GM18508 (cell line): Measurements from ENCODE around the gene MALSU1.
A peak's percentile ranks its signal among the peaks of the same experiment; 100 is the strongest.

Experiments used
- ATAC-seq: cut with Tn5 transposase; IDR thresholded peaks from one replicate; pipeline ENCODE4 v1.9.1; 2021; ENCODE audit warnings: moderate number of reproducible peaks; ENCODE audit not compliant: insufficient read depth, unreplicated experiment

MALSU1 gene

DNA sequence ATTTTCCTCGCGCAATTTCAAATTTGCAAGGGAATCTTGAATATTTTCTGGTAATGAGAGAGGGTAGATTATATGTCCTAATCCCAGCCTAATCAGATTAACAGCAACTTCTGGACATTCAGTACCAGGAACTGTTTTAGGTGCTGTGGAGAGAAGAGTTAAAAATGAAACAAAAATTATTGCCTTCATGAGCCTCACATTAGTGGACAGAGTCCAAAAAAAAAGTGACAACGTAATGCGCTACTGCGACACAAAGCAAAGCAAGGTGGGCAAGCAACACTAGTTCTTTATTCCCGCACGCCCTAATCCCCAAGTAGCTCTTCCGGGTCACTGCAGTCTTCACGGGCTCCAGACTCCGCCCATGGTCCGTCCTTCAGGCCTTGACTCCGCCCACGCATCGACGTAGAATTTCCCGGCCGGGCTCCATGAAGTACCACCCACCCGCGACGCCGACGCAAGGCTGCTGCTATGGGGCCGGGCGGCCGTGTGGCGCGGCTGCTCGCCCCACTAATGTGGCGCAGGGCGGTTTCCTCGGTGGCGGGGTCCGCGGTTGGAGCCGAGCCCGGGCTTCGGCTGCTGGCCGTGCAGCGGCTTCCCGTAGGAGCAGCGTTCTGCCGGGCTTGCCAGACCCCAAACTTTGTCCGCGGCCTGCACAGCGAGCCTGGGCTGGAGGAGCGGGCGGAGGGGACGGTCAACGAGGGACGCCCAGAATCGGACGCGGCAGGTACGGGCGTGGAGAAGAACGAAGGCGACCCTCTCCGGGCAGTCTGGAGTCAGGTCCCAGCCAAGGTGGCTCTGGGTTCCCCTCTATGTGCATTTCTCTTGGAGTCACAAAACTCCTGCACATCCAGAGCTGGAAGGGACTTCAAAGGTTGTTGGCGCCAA, at the start of gene MALSU1:
Gene MALSU1 (plus strand): TSS at position 455 of the 885 bp plus-strand sequence. CDS start 14 bp downstream, at position 469.
- peak; percentile 89 for ATAC-seq

DNA sequence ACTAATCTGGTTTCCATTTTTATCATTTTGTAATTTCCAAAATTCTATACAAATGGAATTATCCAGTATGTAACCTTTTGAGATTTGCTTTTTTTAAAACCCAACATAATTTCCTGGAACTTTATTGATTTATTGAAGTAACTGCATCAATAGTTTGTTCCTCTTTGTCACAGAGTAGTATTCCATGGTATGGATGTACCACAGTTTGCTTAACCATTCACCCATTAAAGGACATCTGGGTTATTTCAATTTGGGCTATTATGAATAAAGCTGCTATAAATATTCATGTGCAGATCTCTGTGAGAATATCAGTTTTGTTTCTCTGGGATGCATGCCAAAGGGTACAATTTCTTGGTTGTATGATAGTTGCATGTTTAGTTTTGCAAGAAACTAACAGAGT, 49.7 kb upstream of the MALSU1 start:
- no peak for ATAC-seq

DNA sequence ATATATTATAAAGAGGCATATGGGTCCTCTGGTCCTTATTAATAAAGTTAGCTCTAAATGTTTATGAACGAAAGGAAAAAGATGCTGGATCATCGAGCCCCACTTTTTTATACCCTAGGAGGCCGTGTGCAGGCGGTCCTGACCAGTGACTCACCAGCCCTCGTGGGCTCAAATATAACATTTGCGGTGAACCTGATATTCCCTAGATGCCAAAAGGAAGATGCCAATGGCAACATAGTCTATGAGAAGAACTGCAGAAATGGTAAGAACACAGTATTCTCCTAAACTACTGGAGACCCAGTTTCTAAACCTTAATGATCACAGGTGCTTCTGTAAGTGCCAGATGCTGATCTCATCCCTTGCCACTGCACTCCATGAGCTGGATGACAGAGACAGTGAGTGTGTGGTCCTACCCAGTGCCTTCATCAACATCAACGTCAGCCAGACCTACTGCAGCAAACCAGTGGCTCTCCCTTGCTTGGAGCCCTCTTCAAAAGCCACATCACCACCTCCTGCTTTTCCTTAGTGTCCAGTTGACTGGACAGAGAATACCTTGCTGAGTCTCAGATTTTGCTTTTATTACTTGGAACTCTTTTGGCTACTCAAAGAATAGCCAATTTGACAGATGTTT, 45.0 kb upstream of the MALSU1 start:
- no peak for ATAC-seq

DNA sequence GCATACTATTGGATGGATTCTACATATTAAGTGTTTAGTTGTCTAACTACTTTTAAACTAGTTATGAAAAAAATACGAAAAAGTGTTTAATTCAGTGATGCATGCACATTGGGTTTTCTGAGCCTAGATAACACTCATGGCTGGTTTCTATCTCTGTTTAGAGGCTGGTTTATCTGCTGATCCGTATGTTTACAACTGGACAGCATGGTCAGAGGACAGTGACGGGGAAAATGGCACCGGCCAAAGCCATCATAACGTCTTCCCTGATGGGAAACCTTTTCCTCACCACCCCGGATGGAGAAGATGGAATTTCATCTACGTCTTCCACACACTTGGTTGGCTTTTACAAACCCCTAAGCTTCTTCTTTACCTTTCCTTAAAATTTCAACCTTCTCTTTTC, 42.4 kb upstream of the MALSU1 start:
- no peak for ATAC-seq

DNA sequence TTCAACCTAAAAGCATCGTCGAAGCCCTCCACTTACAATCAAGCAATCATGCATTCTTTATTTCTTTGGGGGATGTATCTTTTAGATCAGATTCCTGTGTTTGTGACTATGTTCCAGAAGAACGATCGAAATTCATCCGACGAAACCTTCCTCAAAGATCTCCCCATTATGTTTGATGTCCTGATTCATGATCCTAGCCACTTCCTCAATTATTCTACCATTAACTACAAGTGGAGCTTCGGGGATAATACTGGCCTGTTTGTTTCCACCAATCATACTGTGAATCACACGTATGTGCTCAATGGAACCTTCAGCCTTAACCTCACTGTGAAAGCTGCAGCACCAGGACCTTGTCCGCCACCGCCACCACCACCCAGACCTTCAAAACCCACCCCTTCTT, 38.8 kb upstream of the MALSU1 start:
- ATAC-seq: no peak

DNA sequence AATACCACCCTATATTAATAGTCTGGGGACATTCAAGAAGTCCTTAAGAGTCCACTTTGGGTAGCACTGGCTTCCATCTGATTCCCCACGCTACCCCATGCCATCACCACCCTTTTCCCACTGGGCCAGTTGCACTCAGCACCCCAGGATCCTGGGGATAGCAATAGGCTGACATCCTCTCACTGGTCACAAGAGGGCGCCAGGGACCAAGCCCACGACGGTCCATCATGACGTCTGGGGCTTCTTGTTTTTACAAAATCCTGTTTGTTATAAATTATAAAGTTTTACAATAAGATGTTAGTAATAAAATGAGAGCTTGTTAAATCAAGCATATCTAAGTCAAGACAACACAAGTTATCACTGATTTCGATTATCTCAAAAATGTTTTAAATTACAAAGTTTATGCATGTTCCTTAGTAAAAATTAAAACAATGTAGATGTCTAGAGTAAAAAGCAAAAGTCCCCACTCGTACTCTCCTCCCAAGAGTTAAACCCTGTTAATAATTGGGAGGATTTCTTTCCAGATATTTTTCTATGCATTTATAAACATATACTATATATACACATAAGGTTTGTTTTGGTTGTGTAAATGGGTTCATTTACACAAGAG, 37.2 kb upstream of the MALSU1 start:
- no peak for ATAC-seq

DNA sequence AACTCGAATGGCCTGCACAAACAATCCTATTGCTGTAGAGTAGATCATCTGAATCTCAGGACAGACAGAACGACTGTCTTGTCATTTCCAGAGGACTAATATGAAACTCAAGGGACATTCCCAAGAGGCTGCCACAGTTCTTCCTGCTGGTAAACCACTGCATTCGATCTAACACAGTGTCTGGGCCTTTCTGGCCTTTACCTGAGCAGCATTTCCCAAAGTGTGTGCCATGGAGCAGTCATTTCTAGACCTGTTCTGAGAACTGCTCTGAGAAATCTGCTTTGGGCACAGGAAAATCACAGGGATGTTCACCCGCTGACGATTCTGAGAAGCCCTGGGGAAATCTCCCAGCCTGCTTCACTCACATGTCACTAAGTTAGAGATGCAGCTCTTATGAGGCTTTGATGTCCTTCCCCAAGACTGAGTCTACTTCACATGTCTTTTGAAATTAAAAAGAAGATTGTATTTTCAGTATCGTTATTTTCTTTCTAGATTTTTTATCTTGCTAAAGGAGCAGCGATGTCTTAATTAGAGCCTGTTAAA, 34.2 kb upstream of the MALSU1 start:
- no peak for ATAC-seq

DNA sequence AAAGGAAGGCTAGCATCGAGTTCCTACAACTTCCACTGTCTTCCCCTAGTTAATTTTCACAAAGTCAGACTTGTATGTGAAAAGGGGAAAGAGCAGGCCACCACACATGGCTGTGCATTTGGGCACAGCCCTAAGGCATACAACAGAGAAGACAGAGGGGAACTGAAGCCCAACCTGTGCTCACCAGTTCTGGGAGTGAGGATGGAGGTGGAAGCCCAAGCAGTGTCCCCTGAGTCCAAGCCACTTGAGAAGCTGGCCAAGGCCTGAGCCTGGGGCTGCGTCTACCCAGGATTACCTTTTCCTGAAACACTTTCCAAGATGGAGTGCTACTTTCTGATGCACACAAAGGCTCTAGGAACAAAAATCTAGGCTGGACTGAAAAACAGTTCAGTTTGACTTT, 32.2 kb upstream of the MALSU1 start:
- ATAC-seq: no peak

DNA sequence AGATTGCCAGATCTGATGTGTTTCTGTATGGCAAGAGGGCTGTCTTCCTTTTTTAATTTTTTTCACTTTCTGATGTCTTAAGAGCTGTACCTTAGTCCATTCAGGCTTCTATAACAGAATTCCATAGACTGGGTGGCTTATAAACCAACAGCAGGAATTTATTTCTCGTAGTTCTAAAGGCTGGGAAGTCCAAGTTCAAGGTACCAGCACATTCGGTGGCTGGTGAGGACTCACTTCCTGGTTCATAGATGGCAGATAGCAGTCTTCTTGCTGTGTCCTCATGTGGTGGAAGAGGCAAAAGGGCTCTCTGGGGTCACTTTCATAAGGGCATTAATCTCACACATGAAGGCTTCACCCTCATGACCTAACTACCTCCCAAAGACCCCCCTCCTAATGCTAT, 31.8 kb upstream of the MALSU1 start:
- no peak for ATAC-seq

DNA sequence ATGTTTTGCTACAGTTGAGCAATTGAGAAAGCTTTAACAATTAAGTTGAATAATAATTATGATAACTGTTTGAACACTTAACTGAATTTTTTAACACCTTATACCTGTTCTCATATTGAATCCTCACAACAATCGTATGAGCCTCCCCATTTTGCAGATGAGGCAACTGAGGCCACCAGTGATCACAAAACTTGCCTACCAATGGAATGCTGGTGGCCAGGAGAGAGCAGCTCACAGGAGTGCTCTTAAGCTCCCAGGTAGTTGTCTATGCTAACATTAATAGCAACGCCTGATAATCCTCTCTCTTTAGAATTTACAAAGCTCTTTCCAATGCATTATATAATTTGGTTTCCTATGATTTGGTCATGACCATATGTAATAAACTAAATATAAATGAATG, 31.0 kb upstream of the MALSU1 start:
- ATAC-seq: no peak

DNA sequence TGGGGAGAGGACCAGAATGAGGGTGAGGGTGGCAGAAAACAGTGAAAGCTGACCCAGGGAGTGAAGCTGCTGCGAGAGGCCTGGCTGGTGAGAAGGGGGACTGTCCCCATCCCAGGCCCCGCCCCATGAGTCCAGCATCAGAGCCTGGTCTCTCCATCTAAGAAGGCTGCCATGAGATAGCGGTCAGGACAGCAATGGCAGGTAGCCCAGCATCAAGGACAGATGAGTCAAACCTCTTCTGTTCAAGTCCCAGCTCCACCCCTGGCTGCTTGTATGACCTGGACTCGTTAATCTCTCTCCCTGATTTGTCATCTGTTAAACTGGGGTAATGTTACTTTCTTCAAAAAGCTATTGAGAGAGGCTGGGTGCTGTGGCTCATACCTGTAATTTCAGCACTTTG, 30.4 kb upstream of the MALSU1 start:
- no peak for ATAC-seq

DNA sequence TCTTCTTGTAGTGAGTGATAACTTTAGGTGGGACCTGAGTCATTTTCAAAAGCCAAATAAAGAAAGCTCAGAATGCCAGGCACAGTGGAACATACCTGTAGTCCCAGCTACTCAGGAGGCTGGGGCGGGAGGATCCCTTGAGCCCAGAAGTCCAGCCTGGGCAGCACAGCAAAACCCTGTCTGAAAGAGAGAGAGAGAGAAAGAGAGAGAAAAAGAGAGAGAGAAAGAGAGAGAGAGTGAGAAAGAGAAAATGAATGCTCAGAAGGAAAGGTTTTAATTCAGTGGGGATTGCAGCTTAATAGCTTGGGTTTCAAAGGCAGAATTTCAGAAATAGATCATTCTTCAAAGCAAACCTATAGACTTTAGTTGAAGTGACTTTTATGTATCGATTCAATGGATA, 26.9 kb upstream of the MALSU1 start:
- no peak for ATAC-seq

DNA sequence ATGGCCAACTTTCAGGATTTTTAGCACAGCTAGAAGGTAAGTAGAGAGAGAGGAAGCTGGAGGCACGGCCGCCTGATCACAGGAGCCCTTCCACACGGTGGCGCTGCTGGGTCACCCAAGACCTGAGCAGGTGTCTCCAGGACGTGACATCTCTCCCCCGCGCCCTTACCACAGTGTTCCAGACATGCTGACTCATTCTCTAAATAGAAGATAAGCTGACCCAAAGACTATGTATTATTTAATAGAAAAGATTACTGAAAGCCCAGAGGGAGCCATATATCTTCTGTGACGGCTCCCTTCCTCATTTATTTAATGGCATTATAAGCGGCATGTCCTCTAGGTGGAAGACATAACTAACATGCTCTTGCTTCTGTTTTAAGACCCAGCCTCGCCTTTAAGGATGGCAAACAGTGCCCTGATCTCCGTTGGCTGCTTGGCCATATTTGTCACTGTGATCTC, 26.0 kb upstream of the MALSU1 start:
- ATAC-seq: peak; percentile 77

DNA sequence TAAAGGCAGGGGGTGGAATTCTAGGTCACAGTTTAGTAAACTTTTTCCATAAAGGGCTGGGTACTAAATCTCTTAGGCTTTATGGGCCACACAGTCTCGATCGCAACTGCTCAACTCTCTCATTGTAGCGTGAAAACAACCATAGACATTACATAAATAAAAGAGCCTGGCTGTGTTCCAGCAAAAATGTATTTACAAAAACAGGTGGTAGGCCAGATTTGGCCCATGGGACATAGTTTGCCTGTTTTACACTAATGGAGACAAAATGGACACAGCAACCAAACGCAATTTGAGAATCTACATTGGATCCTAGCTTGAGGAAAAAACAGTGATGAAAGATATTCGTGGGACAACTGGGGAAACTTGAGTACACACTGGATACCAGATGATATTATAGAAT, 23.2 kb upstream of the MALSU1 start:
- no peak for ATAC-seq

DNA sequence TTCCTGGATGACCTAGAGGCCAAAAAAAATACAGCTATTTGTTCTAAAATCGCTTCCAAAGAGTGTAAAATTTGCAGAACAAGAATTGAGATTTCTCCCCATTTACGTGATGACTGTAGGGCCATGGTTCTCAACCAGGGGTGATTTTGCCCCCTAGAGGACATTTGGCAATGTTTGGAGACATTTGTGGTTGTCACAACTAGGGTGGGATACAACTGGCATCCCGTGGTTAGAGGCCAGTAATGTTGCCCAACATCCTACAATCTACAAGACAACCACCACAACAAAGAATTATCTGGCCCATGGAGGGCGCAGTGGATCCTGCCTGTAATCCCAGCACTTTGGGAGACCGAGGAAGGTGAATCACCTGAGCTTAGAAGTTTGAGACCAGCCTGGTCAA, 22.8 kb upstream of the MALSU1 start:
- ATAC-seq: no peak

DNA sequence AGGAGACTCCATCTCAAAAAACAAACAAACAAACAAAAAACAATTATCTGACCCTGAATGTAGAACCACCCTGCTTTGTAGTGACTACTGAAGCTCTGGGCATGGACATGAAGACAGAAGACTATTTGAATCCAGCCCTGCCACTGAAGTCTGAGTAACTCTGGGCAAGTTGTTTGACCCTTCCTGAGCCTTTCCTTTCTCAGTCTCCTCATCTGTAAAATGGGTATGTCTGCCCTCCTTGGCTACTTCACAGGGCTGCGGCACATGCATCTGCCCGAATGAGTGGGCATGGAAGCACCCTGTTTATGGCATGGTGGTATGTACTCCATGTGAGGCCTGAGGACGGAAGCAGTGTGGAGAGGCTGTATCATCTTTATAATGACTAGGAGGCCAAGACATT, 22.2 kb upstream of the MALSU1 start:
- no peak for ATAC-seq

DNA sequence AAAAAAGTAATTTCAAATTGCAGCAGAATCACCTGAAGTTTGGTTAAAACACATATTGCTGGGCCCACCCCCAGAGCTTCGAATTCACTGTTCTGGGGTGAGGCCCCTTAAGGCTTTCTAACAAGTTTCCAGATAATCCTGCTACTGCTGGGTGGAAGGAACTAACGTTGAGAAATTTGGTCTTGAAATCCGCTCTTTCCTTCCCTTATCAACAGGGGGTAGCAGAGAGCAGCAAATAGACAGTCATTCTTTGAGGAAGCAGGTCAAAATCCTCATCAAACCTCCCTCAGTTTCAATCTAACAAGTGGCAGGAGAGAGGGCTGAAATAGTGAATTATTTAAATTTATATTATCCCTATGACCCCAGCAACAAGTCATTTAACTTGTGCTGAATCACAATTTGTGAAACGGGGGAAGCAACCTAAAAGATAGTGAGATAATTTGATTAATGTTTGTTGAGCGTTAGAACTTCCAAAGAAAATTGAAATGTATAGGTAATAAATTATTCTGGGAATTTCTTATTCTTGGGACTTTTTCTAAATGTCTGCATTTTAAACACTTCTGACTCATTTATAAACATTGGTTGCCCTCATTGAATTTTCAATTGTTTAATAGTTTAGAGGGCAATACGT, 21.7 kb upstream of the MALSU1 start:
- ATAC-seq: no peak

DNA sequence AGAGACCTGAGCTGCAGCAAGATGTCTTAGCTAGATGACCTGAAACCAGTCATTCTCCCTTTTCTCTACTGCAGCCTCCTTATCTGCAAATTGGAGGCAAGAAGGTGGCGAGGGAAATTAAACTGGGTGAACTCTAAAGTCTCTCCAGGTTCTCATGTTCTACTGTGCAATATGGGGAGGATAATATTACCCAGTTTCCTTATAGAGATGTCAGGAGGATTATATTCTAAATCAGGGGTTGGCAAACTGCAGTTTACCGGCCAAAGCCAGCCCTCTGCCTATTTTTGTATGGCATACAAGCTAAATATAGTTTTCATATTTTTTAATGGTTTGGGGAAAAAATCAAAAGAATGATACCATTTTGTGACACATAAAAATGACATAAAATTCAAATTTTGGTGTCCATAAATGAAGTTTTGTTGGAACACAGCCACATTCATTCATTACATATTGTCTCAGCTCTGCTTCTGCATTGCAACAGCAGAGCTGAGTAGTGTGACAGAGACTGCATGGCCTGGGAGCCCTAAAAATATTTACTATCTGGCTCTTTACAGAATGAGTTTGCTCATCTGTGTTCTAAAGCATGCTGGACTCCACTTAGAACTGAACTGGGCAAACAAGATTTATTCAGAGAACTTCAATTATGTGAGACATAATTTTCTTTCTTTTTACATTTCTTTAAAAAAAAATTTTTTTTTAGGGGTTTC, 19.2 kb upstream of the MALSU1 start:
- ATAC-seq: no peak

DNA sequence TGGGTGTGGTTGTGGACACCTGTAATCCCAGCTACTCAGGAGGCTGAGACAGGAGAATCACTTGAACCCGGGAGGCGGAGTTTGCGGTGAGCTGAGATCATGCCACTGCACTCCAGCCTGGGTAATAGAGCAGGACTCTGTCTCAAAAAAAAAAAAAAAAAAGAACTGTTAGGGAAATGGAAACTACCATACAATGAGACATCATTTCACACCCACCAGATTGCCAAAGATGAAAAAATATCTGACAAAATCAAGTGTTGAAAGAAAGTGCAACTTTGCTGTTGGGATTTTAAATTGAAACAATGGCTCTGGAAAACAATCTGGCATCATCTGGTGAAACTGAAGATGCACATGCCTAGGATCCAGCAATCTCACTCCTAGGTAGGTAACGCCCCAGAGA, 16.1 kb upstream of the MALSU1 start:
- ATAC-seq: no peak

DNA sequence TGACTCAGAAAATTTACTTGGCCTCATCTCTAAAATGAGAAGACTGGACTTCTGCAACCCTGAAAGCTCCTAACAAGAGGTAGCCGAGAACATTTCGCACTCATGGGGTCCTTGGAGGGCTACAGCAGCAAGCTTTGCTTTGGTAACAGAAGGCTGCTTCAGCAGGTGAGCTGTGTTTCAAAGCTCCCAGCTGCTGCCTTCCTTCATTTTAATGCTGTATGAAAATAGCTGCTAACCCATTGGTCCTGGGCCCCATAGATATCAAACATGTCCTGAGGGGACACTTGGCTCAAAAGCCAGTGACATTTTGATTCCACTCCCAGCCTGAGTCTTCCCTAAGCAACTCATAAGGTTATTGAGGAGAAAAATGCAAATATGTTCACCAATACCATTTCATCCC, 14.3 kb upstream of the MALSU1 start:
- no peak for ATAC-seq
